B cell (primary cell): ENCODE results near the gene DPAGT1. TPM values are rescaled to one million over a fixed set of nuclear protein-coding genes. Genes with fewer than 3 reads are reported as not detected.

ENCODE experiments used
- ATAC-seq: fragments of 200-7000 bp; cut with Tn5 transposase; one replicate; pipeline ENCODE4 v1.10.0; 2021; ENCODE audit warnings: low read depth, mild to moderate bottlenecking, moderate number of reproducible peaks, moderate library complexity
- CTCF ChIA-PET: fragments of 350-600 bp; sonication (Branson Sonifier 250); formaldehyde crosslinking; loops from one replicate; lab custom pipeline; 2021; ENCODE audit warnings: antibody characterized with exemption, inconsistent platforms; lab: Charles Lee
- POLR2A ChIA-PET: fragments of 350-600 bp; sonication (Branson Sonifier 250); formaldehyde crosslinking; loops from one replicate; lab custom pipeline; 2021; ENCODE audit warnings: antibody characterized with exemption; lab: Charles Lee
- DNase-seq: peaks from one replicate; pipeline ENCODE4 v3.0.0; 2013
- H2AFZ ChIP-seq: 2 replicates; pipeline ENCODE4 v1.6.1; 2012; ENCODE audit warnings: mild to moderate bottlenecking, low read depth, low read length; ENCODE audit not compliant: insufficient read depth, poor library complexity, severe bottlenecking
- H3K27ac ChIP-seq, 2 donors: 1 replicate in 1 of 2; 2 replicates in 1 of 2; pipeline ENCODE4 v1.5.1; 2012 to 2013; ENCODE audit warnings: low read length in 2 of 2, mild to moderate bottlenecking in 2 of 2, moderate library complexity in 1 of 2
- H3K27me3 ChIP-seq, 4 experiments: fragments of 200-600 bp in 1 of 4; sonication (generic) in 1 of 4; replicated peaks in 1 of 4; 1 replicate in 2 of 4; 2 replicates in 2 of 4; pipeline versions ENCODE4 v1.6.1 to v1.7.0; 2013 to 2016; ENCODE audit warnings: low read length in 3 of 4, mild to moderate bottlenecking in 2 of 4, mixed read lengths in 1 of 4, moderate library complexity in 1 of 4; ENCODE audit not compliant: insufficient read depth in 4 of 4, control insufficient read depth in 3 of 4; ENCODE audit errors: control extremely low read depth in 1 of 4
- H3K36me3 ChIP-seq, 2 experiments: replicated peaks in 1 of 2; 1 replicate in 1 of 2; 2 replicates in 1 of 2; pipeline versions ENCODE4 v1.6.1 to v1.7.1; 2013; ENCODE audit warnings: low read length in 1 of 2; ENCODE audit not compliant: insufficient read depth in 2 of 2, control insufficient read depth in 1 of 2; ENCODE audit errors: control extremely low read depth in 1 of 2, extremely low read depth in 1 of 2
- H3K4me1 ChIP-seq, 2 donors: fragments of 200-600 bp in 1 of 2; sonication (generic) in 1 of 2; 1 replicate in 1 of 2; 2 replicates in 1 of 2; pipeline versions ENCODE4 v1.5.1 to v1.6.1; 2013 to 2017; ENCODE audit warnings: low read length in 2 of 2; ENCODE audit not compliant: control insufficient read depth in 2 of 2, insufficient read depth in 2 of 2
- H3K4me2 ChIP-seq: replicated peaks from 2 replicates; pipeline ENCODE3; 2012; ENCODE audit warnings: mild to moderate bottlenecking, low read depth, low read length; ENCODE audit not compliant: poor library complexity, severe bottlenecking
- H3K4me3 ChIP-seq, 5 experiments: fragments of 200-600 bp in 1 of 5; sonication (generic) in 1 of 5; 1 replicate in 3 of 5; 2 replicates in 2 of 5; pipeline versions ENCODE4 v1.5.1 to v1.7.0; 2011 to 2016; ENCODE audit warnings: low read length in 4 of 5, mild to moderate bottlenecking in 4 of 5, low read depth in 2 of 5, control low read depth in 1 of 5, moderate library complexity in 1 of 5; ENCODE audit not compliant: insufficient read depth in 1 of 5; ENCODE audit errors: control extremely low read depth in 1 of 5, extremely low read depth in 1 of 5
- H3K79me2 ChIP-seq: fragments of 200-600 bp; sonication (generic); one replicate; pipeline ENCODE4 v1.6.0; 2016; ENCODE audit warnings: low read length; ENCODE audit not compliant: control insufficient read depth, insufficient read depth
- H3K9ac ChIP-seq: fragments of 200-600 bp; sonication (generic); 2 replicates; pipeline ENCODE4 v1.6.1; 2017; ENCODE audit warnings: mild to moderate bottlenecking, low read length, moderate library complexity
- H3K9me3 ChIP-seq, 3 donors: one replicate each; pipeline versions ENCODE4 v1.6.1 to v1.7.1; 2013; ENCODE audit warnings: low read length in 2 of 3; ENCODE audit not compliant: control insufficient read depth in 2 of 3, insufficient read depth in 1 of 3; ENCODE audit errors: control extremely low read depth in 1 of 3
- H4K20me1 ChIP-seq: 2 replicates; pipeline ENCODE4 v1.6.0; 2012; ENCODE audit warnings: mild to moderate bottlenecking, low read length; ENCODE audit not compliant: insufficient read depth, control insufficient read depth, poor library complexity, severe bottlenecking
- H3K27ac Mint-ChIP-seq: one replicate; pipeline ENCODE4 v1.8.0; 2021; ENCODE audit warnings: mixed read lengths
- H3K27me3 Mint-ChIP-seq: one replicate; pipeline ENCODE4 v1.8.0; 2021; ENCODE audit warnings: mixed read lengths
- H3K4me1 Mint-ChIP-seq: one replicate; pipeline ENCODE4 v1.8.0; 2021; ENCODE audit warnings: mixed read lengths
- H3K4me3 Mint-ChIP-seq: one replicate; pipeline ENCODE4 v1.8.0; 2021; ENCODE audit warnings: mixed read lengths
- H3K9me3 Mint-ChIP-seq: one replicate; pipeline ENCODE4 v1.8.0; 2022; ENCODE audit warnings: mixed read lengths; ENCODE audit not compliant: insufficient read depth
- CTCF ChIP-seq: fragments of 200-600 bp; IDR thresholded peaks from one replicate; pipeline ENCODE4 v1.8.0; 2022; ENCODE audit warnings: antibody characterized with exemption, mild to moderate bottlenecking
- EZH2 ChIP-seq: IDR thresholded peaks from 2 replicates; pipeline ENCODE4 v1.6.1; 2012; ENCODE audit warnings: borderline replicate concordance, low read depth, mild to moderate bottlenecking, moderate library complexity, low read length; ENCODE audit not compliant: insufficient read depth, poor library complexity, severe bottlenecking
- WGBS: methylation state at CpG from one replicate; pipeline ENCODE4 v1.1.5; 2013; ENCODE audit warnings: missing lambda C conversion rate; ENCODE audit not compliant: insufficient coverage; 5-methylcytosine and 5-hydroxymethylcytosine counted together
- intact Hi-C: fragments of 100-400 bp; cut with micrococcal nuclease; formaldehyde crosslinking; loops from one replicate; pipeline ENCODE4 v1.10.0; 2022
- polyA plus RNA-seq: library from polyadenylated mRNA; depleted of rRNA; stranded (reverse); fragments of >200 nt; gene quantifications from 2 replicates; pipeline ENCODE4 v1.2.3, GENCODE V29; 2012
- total RNA-seq, 2 donors: library from RNA; stranded (reverse); fragments of 120-200 nt in 1 of 2; gene quantifications; 1 replicate in 1 of 2; 2 replicates in 1 of 2; pipeline versions ENCODE4 v1.2.3 to v1.2.4, GENCODE V29; 2013 to 2022

The DPAGT1 gene
- total and polyA plus RNA-seq, 2 donors (not counting 1 experiment from before 2014, with no cell fraction given) = 38.3 to 64.3 TPM

- no peaks in the 10 kb centered on the region for H3K9me3 ChIP-seq
- H3K4me1 ChIP-seq = peaks cover 6 to 15% of the 10 kb centered on the region in 2 donors
- ChIA-PET POLR2A (interaction anchor here (1.0 kb wide), 1 partner anchor 14 kb away, joined by 3 read pairs; no protein-coding TSS in a partner anchor), CTCF (no interaction called here)
- no peak overlapping the region for H3K27ac ChIP-seq
- no peaks in the 10 kb centered on the region for H3K27me3 ChIP-seq
- no peak overlapping the region for H2AFZ ChIP-seq
- DNase-seq (no peak), ATAC-seq (no peak)
- H4K20me1 ChIP-seq = peaks cover 2% of the 10 kb centered on the region
- peaks cover 0 to 17% of the 10 kb centered on the region in 2 experiments for H3K36me3 ChIP-seq
- H3K4me3 ChIP-seq = no peak overlapping the region
- Mint-ChIP-seq H3K9me3 (no peaks in the 10 kb centered on the region), H3K27ac (no peak overlapping the region), H3K27me3 (no peaks in the 10 kb centered on the region), H3K4me1 (peaks cover 19% of the 10 kb centered on the region), H3K4me3 (no peak overlapping the region)
- intact Hi-C loops = no loop called here
- 91% methylated on average over 1 of the region's 5 CpGs for WGBS
- H3K9ac ChIP-seq = no peak overlapping the region
- TF ChIP-seq EZH2 (no peak), CTCF (no peak)
- H3K79me2 ChIP-seq = peaks cover 2% of the 10 kb centered on the region
- H3K4me2 ChIP-seq = no peak overlapping the region
Observed at GRCh38 chr11:119116601-119117000, 14.9 kb upstream of the DPAGT1 start.

- 98% methylated on average over 8 of the region's 10 CpGs for WGBS
- no peaks in the 10 kb centered on the region for H4K20me1 ChIP-seq
- peaks cover 0 to 19% of the 10 kb centered on the region in 2 experiments for H3K36me3 ChIP-seq
- ATAC-seq = no peak
- H3K9ac ChIP-seq = no peak overlapping the region
- H3K27me3 ChIP-seq = no peaks in the 10 kb centered on the region
- DNase-seq = no peak
- H3K27me3 Mint-ChIP-seq = no peaks in the 10 kb centered on the region
- no peak overlapping the region for H3K4me3 Mint-ChIP-seq
- no peaks in the 10 kb centered on the region for H3K9me3 Mint-ChIP-seq
- H3K27ac ChIP-seq = no peak overlapping the region
- ChIA-PET POLR2A (interaction anchor here (1.0 kb wide), 1 partner anchor 14 kb away, joined by 3 read pairs; no protein-coding TSS in a partner anchor), CTCF (interaction anchor here (0.8 kb wide), 1 partner anchor 80 kb away, joined by 3 read pairs; no protein-coding TSS in a partner anchor)
- H3K79me2 ChIP-seq = no peaks in the 10 kb centered on the region
- no peak overlapping the region for H3K4me3 ChIP-seq
- H3K4me1 Mint-ChIP-seq = peaks cover 17% of the 10 kb centered on the region
- H3K9me3 ChIP-seq = no peaks in the 10 kb centered on the region
- no peak overlapping the region for H2AFZ ChIP-seq
- H3K27ac Mint-ChIP-seq = no peak overlapping the region
- no peak overlapping the region for H3K4me2 ChIP-seq
- intact Hi-C loops = no loop called here
- H3K4me1 ChIP-seq = peaks cover 6 to 15% of the 10 kb centered on the region in 2 donors
- TF ChIP-seq CTCF = no peak
- no peak for TF ChIP-seq EZH2
Observed at GRCh38 chr11:119116235-119116594, 14.6 kb upstream of the DPAGT1 start.
